NCI-H187 treated with DMSO at 0.1 percent for 48 hours (cell line): Measurements from ENCODE around the gene MAP3K9.
"Not testable (repeated sequence)": the region's sequence is repeated elsewhere in the genome, so short reads cannot be mapped to it uniquely, and the experiment has no call there.

Experiments used
- DNase-seq: peaks from one replicate; lab custom pipeline; 2025; lab: John Stamatoyannopoulos, UW

Gene MAP3K9

DNA sequence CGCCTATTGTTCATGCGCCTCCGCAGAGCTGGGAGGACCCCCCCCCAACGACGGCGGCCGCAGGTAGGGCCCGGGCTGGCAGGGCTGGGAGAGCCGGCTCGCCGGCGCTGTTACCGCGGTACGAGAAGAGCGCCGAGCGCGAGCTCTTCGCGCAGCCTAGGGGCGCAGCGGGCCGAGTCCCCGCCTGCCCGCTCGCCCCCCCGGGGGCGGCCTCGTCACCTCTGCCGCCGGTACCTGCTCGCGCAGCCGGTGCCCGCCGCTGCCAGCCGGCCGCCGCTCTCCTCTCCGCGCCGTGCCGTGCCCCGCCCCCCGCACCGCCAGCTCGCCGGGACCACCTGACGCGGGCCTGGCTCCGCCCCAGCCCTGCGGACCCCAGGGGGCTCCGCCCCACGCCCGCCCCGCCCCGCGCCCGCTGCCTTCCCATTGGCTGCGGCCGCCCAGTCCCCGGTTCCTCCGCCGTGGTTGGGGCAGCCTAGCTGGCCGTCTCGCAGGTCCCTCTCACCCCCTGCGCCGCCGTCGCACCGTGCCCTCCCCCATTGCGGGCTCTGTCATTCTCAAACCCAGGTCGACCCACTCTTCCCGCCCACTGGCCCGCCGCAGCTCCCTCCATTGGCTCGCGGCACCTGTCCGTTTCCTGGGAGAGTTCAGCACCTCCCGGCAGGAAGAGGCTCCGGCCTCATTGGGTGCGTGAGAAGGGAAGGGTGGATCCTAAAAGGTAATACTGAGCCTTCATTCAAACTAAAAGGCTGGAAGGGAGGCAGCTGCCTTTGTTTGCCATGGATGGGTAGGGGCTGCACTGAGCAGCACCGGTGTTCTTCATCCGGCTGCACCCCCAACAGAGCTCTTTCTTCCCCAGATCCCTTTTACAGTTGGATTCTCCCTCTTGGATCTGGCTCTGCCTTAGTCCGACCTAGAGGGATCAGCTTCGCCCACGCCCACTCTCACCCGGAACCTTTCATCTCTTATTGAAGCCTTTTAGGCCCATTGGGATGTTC, at the start of gene MAP3K9:
Gene MAP3K9, minus strand, starts transcription at position 289 of the 995 bp plus-strand sequence. CDS start 342 bp downstream, outside the sequence.
- DNase-seq = peak; percentile 95

DNA sequence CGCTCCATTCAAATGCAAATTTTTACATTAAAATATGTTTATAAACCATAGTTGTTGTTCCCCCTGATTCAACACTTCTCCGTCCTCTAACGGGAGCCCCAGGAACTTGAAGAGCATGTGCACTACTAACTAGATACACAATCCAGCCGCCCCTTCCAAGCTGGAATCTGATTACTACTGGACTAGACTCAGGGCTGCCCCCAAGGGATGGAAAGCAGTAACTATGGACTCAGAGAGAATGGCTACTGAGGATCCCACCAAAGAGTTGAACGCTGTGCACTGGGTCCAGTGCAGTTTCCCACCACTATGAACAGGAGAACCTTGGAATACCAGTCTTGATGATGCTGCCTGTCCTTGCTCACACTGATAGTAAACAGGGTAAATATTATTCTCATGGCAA, 49.3 kb upstream of the MAP3K9 start:
- DNase-seq = no peak

DNA sequence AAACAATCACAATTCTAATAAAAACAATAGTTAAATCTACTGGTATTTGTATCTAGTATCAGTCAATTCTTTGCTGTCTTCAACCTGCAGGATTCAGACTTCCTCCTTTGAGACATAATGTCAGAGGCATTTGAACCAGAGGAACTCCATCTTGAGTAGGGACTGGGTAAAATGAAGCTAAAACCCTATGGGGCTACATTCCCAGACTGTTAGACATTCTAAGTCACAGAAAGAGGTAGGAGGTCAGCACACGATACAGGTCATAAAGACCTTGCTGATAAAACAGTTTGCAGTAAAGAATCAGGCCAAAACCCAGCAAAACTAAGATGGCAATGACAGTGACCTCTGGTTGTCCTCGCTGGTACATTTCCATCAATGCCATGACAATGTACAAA, 48.2 kb upstream of the MAP3K9 start:
- no peak for DNase-seq

DNA sequence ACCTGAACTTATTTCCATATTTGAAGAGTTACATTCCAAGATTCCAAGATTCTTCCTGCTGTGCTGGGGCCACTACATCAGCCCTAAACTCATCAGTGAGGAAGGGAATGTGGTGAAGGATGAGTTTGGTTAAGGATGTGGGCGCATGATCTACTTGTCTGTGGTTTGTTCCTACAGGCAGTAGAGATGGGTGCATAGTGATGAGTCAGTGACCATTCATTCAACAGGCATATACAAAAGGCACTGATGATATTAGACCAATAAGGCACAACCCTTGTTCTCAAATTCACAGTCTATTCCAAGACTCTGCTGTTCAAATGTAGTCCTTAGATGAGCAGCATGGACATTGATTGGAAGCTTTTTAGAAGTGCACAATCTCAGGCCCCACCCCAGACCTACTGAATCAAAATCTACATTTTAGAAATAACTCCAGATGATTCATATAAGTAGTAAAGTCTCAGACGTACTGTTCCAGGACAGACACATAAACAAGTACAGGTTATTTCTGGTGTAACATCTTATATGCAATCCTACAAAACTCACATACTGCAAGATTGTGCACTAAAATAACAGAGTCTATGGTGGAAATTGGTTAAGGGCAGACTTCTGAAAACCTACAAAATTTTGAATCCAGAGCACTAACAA, 47.7 kb upstream of the MAP3K9 start:
- no peak for DNase-seq

DNA sequence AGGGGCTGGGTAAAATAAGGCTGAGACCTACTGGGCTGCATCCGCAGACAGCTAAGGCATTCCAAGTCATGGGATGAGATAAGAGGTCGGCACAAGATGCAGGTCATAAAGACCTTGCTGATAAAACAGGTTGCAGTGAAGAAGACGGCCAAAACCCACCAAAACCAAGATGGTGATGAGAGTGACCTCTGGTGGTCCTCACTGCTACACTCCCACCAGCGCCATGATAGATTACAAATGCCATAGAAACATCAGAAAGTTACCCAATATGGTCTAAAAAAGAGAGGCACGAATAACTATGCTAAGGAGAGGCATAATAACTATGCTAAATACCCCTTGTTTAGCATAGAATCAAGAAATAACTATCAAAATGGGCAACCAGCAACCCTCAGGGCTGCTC, 46.2 kb upstream of the MAP3K9 start:
- DNase-seq = no peak

DNA sequence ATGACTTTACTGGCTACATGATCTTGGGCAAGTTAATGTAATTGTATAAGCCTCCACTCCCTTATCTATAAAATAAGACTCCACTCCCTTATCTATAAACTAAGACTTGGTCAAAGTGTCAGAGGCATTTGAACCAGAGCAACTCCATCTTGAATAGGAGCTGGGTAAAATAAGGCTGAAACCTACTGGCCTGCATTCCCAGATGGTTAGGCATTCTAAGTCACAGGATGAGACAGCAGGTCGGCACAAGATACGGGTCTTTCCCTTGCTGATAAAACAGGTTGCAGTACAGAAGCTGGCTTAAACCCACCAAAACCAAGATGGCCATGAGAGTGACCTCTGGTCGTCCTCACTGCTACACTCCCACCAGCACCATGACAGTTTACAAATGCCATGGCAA, 44.3 kb upstream of the MAP3K9 start:
- not testable (repeated sequence) for DNase-seq

DNA sequence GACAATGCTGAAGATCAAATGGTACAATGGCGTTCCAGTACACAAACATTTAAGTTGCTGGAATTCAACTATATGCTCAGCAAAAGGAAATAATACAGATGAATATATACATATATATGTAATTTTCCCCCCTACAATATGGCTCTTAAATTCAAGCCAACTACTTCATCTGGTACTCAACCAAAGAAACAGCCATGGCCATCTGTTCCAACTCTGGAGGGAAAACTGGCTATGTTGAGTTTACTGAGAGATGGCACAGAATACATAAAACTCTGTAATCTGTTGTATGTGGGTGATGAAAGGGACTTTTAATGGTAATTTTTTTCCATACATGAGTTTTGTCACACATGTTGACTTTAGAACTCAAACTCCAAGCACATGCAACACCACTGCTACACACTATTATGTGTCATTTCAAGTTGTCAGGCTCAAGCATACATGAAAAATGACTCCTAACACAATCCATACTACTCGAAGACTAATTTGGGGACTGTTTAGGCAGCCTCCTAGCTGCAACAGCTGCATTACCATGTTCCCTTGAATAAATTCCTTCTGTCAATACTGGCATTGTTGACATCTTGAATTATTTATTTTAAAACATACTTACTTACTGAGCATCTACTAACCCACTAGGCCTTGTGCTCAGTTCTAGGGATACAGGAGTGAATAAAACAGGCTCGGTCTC, 38.2 kb upstream of the MAP3K9 start:
- DNase-seq = no peak

DNA sequence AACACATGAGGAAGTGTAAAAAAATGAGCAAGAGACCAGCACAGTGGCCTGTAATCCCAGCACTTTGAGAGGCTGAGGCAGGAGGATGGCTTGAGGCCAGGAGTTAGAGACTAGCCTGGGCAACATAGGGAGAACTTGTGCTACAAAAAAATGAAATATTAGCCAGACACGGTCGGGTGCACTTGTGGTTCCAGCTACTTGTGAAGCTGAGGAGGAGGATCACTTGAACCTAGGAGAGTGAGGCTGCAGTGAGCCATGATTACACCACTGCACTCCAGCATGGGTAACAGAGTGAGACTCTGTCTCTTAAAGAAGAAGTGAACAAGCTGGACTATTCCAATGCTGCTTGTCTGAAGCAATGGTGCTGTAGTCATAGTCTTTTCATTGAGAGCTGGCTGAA, 36.3 kb upstream of the MAP3K9 start:
- DNase-seq = no peak

DNA sequence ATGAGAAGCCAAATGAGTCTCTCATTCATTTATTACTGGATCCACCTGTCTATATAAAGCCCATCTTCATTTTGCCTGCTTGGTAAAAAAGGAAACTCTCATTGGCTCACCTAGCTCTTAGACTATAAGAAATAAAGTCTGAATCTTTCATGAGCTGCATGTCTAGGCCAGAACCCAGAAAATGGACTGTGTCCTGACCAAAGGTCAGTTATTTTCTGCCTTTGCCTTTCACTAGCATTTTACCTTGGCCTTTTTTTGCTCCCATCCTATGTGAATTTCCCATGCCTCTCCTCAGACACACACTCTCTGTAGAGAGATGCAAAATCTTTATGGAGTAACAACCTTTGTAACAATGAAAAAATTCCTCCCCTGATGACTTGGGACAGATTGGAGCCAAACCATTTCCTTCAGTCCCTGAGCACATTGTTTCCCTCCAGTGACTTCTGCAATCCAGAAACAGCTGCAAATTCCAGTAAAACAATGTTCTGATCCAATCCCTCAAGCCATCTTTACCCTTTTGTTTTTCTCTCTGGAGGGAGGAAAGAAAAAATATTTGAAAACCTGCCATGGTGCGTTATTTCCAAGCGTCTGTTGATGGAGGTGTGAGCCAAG, 33.6 kb upstream of the MAP3K9 start:
- no peak for DNase-seq

DNA sequence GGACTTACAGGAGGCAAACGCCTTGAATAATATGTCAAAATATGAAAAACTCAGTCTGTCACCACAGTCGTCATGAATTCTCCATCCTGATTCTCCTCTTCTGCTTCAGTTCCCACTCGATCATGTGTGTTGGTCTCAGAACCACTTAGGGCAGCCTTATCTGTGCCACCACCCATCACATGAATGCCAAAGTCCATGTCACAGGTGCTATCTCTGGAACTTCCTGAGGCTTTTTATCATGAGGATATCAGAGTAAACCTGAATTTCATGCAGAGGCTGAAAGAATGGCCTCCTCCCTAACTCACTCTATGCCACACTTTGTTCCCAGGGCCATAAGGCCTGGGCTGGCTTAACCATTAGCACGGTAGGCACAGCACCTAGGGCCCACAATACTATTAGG, 28.8 kb upstream of the MAP3K9 start:
- DNase-seq = no peak

DNA sequence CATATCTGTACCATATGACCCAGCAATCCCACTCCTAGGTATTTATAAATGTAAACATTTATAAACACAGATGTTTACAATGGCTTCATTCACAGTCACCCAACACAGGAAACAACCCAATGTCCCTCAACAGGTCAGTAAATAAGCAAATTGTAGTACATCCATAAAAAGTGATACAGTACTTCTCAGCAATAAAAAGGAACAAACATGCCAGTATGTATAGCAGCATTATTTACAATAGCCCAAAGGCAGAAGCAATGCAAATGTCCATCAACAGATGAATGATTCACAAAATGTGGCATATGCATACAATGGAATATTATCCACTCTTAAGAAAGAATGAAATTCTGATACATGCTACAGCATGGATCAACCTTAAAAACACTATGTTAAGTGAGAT, 27.6 kb upstream of the MAP3K9 start:
- DNase-seq = no peak

DNA sequence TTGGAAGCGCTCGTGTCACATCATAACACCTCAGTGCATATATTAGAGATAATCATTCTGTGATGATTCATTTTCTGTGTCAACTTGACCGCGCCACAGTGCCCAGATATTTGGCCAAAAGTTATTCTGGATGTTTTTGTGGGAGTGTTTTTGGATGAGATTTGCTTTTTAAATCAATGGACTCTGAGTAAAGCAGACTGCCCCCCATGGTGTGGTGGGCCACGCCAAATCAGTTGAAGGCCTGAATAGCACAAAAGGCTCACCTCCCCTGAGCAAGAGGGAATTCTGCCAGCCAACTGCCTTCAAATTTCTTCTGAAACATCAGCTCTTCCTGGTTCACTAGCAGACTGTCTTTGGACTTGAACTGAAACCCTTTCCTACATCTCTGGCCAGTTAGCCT, 24.6 kb upstream of the MAP3K9 start:
- no peak for DNase-seq

DNA sequence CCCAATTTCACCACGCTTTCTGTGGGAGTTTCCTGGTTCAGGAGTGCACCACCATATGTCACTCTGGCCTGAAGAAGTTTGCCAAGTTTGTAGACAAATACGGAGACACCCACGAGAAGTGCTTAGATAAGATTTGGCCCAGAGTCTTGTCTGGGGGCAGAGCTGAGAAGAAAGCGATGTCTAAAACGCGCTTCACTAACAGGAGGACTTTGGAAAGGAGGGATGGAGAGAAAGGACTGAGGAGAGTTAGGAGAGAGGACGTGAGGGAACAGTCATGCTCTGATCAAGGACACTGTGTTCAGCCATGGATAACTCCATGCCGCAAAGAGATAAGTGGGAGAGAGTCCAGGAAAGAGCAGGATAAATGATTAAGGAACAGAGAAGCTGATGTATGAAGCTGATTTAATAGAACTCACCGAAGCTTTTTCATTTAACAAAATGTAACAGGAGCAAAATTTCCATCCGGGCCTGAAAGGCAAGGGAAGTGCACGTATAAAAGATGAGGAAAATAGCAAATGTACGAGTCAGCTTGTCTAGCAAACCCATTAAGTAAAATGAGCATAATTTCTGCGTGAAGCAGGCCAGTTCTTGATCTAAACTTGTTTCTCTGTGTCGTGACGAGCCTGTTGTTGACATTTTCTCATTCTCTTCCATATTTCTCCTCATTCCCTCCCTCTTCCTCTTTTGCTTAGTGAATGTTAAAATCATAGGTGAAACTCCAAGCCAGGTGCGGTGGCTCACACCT, 23.4 kb upstream of the MAP3K9 start:
- DNase-seq = no peak

DNA sequence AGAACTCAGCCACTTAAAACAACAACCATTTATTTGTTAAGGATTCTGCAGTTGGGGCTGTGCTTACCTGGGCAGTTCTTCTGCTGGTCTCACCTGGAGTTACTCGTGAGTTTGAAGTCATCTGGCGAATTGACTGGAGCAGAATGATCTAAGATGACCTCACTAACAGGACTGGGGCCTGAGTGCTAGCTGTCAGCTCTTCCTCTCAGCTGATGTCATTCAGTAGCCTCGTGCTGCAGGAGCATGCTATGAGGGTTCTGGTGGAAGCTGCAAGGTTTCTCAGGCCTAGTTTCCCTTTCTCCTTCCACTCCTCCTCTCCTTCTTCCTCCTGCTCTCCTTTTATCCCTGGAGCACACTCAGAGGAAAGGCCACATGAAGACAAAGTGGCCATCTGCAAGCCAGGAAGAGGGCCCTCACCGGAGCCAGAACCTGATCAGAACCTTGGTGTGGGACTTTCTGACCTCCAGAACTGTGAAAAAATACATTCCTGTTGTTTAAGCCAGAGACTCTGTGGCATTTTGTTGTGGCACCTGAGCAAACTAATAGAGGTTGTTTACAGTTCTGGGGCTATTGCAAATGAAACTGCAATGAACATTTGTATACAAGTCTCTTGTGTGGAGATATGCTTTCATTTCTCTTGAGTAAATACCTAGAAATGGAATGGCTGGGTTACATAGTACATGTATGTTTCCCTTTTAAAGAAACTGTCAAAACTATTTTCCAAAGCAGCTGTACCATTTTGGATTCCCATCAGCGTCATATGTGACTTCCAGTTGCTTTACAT, 21.9 kb upstream of the MAP3K9 start:
- no peak for DNase-seq

DNA sequence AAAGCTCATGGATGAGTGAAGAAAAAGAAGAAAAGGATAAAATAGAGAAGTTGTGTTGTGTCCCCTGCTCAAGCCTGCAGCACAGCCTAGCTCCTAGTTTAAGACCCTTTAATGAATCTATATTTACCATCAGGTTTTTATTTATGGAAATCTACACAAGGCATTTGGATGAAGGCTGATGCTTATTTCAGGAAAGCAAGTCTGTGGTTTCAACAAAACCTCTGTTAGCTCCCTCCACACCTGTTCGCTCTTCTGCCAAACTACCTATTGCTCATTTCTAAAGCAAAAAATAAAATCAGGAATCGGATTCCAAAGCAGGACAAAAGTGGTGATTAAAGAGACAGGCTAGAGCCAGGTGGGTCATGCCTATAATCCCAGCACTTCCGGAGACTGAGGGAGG, 18.9 kb upstream of the MAP3K9 start:
- no peak for DNase-seq

DNA sequence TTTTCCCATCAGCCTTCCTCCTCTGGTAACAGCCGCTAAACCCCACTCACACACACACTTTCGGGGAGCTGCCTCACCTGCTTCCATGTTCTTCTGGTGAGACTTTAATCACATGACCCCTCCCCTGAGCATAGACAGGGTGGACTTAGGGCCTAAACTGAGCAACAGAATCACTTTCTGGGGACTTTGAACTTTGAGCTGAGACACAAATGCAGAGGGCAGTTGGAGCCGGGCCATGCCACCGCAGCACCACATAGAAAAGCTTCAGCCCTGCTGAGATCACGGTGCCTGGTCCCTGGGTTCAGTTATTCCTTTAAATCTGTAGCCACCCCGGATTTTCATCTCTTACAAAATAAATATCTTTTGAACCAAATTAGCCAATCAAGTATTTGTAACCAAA, 18.4 kb upstream of the MAP3K9 start:
- DNase-seq = no peak

DNA sequence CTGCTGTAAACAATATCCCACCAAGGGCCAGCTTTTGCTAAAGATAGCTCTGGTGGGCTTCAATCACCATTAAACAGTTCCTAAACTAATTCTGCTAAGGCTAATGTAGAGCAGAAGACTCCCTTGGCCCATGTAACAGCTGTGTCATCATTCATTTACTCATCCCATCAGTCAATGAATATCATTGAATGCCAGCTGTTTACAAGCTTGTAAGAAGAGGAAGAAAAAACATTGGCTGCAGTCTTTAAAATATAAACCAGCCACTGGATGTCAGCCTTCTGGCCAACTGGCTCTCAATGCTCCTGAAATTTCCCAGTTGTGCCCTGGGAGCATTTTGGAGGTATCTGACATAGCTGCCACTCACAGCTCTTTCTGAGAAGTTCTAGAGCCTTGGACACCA, 18.0 kb upstream of the MAP3K9 start:
- no peak for DNase-seq

DNA sequence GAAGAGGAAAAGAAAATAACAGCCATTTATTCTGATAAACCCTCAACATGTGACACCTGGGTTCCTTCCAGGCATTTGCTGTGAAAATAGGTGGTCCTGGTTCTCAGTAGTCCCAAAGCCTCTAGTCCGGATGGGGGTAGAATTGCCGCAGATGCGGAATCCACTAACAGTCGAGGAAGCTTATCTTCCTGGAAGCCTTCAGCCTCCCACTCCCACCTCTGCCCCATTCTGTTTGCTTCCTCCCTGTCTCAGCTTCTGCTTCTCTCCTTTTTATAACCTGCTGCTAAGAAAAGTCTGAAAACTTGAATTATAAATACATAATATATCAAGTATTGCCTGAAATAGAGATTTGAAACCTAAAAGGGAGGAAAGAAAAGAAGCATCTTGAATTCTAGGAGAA, 14.0 kb upstream of the MAP3K9 start:
- DNase-seq = no peak

DNA sequence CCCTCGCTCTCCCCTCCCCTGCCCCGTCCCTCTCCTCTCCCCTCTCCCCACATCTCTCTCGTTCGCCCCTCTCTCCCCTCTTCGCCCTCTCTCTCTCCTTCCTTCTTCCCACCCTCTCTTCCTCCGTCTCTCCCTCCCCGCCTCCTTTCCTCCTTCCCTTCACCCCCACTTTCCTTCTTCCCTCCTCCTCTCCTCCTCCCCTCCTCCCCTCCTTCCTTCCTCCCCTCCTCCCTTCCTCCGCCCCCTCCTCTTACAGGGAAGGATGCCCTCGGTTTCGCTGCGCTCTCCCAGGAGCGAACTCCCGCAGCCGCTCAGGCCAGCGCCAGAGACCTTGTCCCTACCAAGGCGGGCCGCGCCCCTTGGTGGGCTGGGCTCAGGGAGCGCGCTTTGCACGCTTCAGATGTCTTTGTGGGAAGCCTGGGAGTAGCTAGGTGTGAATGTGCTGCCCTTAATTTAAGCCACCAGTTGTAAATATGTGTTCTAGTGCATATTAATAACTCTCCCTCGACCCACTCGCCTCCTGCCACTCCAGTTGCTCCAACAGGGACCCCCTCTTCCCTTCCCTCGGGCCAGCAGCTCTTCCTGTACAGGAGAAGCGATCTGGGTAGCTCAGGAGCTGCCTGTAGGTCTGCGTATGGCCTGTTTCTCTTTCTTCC, 13.3 kb upstream of the MAP3K9 start:
- DNase-seq = no peak
